H1 (cell line): ENCODE results near the gene ABHD2. TPM values are rescaled to one million over a fixed set of nuclear protein-coding genes. Genes with fewer than 3 reads are reported as not detected.

Experiments
- CTCF ChIA-PET: fragments of 300-600 bp; sonication (Branson Sonifier 250); formaldehyde crosslinking; loops from one replicate; lab custom pipeline; 2021; ENCODE audit not compliant: partially characterized antibody; lab: Charles Lee
- POLR2A ChIA-PET: fragments of 300-600 bp; sonication (Branson Sonifier 250); formaldehyde crosslinking; loops from one replicate; lab custom pipeline; 2021; ENCODE audit warnings: inconsistent platforms; ENCODE audit not compliant: partially characterized antibody; lab: Charles Lee
- DNase-seq, 2 experiments: peaks; one replicate each; pipeline versions ENCODE4 v3.0.0 to v3.0.0-alpha.2; 2010 to 2022; ENCODE audit warnings: low spot score in 2 of 2, low read depth in 1 of 2, mixed read lengths in 1 of 2
- FAIRE-seq: peaks from 2 replicates; lab custom pipeline; 2011; peaks lifted over from hg19 to GRCh38; lab: Jason Lieb, UNC
- H2AFZ ChIP-seq: 2 replicates; pipeline ENCODE4 v1.8.1; 2012; ENCODE audit warnings: low read length, inconsistent platforms
- H2AK5ac ChIP-seq: 2 replicates; pipeline ENCODE4 v1.6.1; 2013; ENCODE audit warnings: low read depth, low read length
- H2BK120ac ChIP-seq: replicated peaks from 2 replicates; pipeline ENCODE3; 2013; ENCODE audit warnings: low read depth, low read length, inconsistent platforms
- H2BK12ac ChIP-seq: 2 replicates; pipeline ENCODE4 v1.6.1; 2013; ENCODE audit warnings: low read depth, low read length
- H2BK15ac ChIP-seq: 2 replicates; pipeline ENCODE4 v1.6.1; 2013; ENCODE audit warnings: low read length
- H2BK20ac ChIP-seq: 2 replicates; pipeline ENCODE4 v1.6.1; 2013; ENCODE audit warnings: low read length
- H2BK5ac ChIP-seq: 2 replicates; pipeline ENCODE4 v1.6.1; 2013; ENCODE audit warnings: low read depth, low read length
- H3K14ac ChIP-seq: 2 replicates; pipeline ENCODE4 v1.6.1; 2013; ENCODE audit warnings: inconsistent platforms; ENCODE audit not compliant: insufficient read length
- H3K18ac ChIP-seq: 2 replicates; pipeline ENCODE4 v1.6.1; 2013; ENCODE audit warnings: low read length; ENCODE audit errors: extremely low read depth
- H3K23ac ChIP-seq: 2 replicates; pipeline ENCODE4 v1.6.1; 2013; ENCODE audit warnings: inconsistent platforms; ENCODE audit not compliant: insufficient read length
- H3K23me2 ChIP-seq: 2 replicates; pipeline ENCODE4 v1.6.1; 2013; ENCODE audit warnings: low read depth, low read length
- H3K27ac ChIP-seq: 2 replicates; pipeline ENCODE4 v1.6.1; 2011; ENCODE audit warnings: low read depth, low read length, inconsistent platforms
- H3K27me3 ChIP-seq, 4 experiments: replicated peaks in 1 of 4; 1 replicate in 1 of 4; 2 replicates in 3 of 4; pipeline versions ENCODE4 v1.6.1 to v1.8.1; 2011 to 2013; ENCODE audit warnings: low read length in 3 of 4, mild to moderate bottlenecking in 3 of 4, inconsistent platforms in 2 of 4, mixed read lengths in 2 of 4, moderate library complexity in 1 of 4; ENCODE audit not compliant: control insufficient read depth in 3 of 4, insufficient read depth in 3 of 4; ENCODE audit errors: extremely low read depth in 1 of 4
- H3K36me3 ChIP-seq, 4 experiments: 2 replicates each; pipeline versions ENCODE4 v1.6.1 to v1.8.1; 2011 to 2013; ENCODE audit warnings: mild to moderate bottlenecking in 4 of 4, low read length in 3 of 4, moderate library complexity in 2 of 4, control low read depth in 1 of 4, inconsistent platforms in 1 of 4; ENCODE audit not compliant: insufficient read depth in 4 of 4, control insufficient read depth in 2 of 4
- H3K4ac ChIP-seq: replicated peaks from 2 replicates; pipeline ENCODE3; 2013; ENCODE audit warnings: low read length, low read depth, mixed read lengths, inconsistent platforms; ENCODE audit not compliant: insufficient read length
- H3K4me1 ChIP-seq, 4 experiments: replicated peaks in 1 of 4; 1 replicate in 1 of 4; 2 replicates in 3 of 4; pipeline versions ENCODE4 v1.6.1 to v1.8.1; 2011 to 2013; ENCODE audit warnings: low read length in 3 of 4, inconsistent platforms in 2 of 4, mixed read lengths in 1 of 4; ENCODE audit not compliant: insufficient read depth in 4 of 4, control insufficient read depth in 3 of 4
- H3K4me2 ChIP-seq, 2 experiments: 2 replicates each; pipeline versions ENCODE4 v1.6.1 to v1.8.1; 2011 to 2013; ENCODE audit warnings: low read depth in 2 of 2, low read length in 2 of 2, control low read depth in 1 of 2, inconsistent platforms in 1 of 2, mild to moderate bottlenecking in 1 of 2; ENCODE audit not compliant: insufficient read depth in 1 of 2
- H3K4me3 ChIP-seq, 4 experiments: fragments of 200-600, 300-600 bp in 1 of 4; sonication (generic), shearing (Covaris generic), sonication (Bioruptor Twin) in 1 of 4; 2 replicates each; pipeline versions ENCODE4 v1.5.1 to v1.8.1; 2011 to 2016; ENCODE audit warnings: low read length in 4 of 4, low read depth in 3 of 4, control low read depth in 2 of 4, inconsistent platforms in 2 of 4, mild to moderate bottlenecking in 2 of 4, mixed read lengths in 1 of 4, moderate library complexity in 1 of 4; ENCODE audit not compliant: insufficient read depth in 2 of 4; ENCODE audit errors: extremely low read depth in 1 of 4
- H3K56ac ChIP-seq: replicated peaks from 2 replicates; pipeline ENCODE3; 2013; ENCODE audit warnings: low read depth, mild to moderate bottlenecking, mixed read lengths, low read length, inconsistent platforms; ENCODE audit not compliant: insufficient read length
- H3K79me1 ChIP-seq: 2 replicates; pipeline ENCODE4 v1.6.1; 2013; ENCODE audit warnings: low read depth, low read length, control low read depth
- H3K79me2 ChIP-seq, 2 experiments: 2 replicates each; pipeline versions ENCODE4 v1.6.1 to v1.8.1; 2012 to 2013; ENCODE audit warnings: low read length in 2 of 2, mild to moderate bottlenecking in 2 of 2, inconsistent platforms in 1 of 2; ENCODE audit not compliant: insufficient read depth in 2 of 2, control insufficient read depth in 1 of 2
- H3K9ac ChIP-seq, 4 experiments: replicated peaks in 1 of 4; 1 replicate in 1 of 4; 2 replicates in 3 of 4; pipeline versions ENCODE4 v1.6.1 to v1.8.1; 2011 to 2013; ENCODE audit warnings: low read depth in 3 of 4, low read length in 3 of 4, control low read depth in 2 of 4, mild to moderate bottlenecking in 2 of 4, moderate library complexity in 2 of 4, inconsistent platforms in 1 of 4; ENCODE audit errors: extremely low read depth in 1 of 4
- H3K9me3 ChIP-seq, 2 experiments: 2 replicates each; pipeline versions ENCODE4 v1.6.1 to v1.8.1; 2012 to 2013; ENCODE audit warnings: mild to moderate bottlenecking in 2 of 2, moderate library complexity in 2 of 2, control low read depth in 1 of 2, inconsistent platforms in 1 of 2, low read depth in 1 of 2, low read length in 1 of 2, mixed read lengths in 1 of 2; ENCODE audit not compliant: insufficient read depth in 2 of 2
- H4K20me1 ChIP-seq, 2 experiments: replicated peaks in 1 of 2; 2 replicates each; pipeline versions ENCODE3 to v1.8.1; 2011 to 2013; ENCODE audit warnings: inconsistent platforms in 2 of 2, low read length in 2 of 2, mild to moderate bottlenecking in 1 of 2; ENCODE audit not compliant: insufficient read depth in 2 of 2, control insufficient read depth in 1 of 2
- H4K5ac ChIP-seq: 2 replicates; pipeline ENCODE4 v1.6.1; 2013; ENCODE audit warnings: low read length, low read depth, mixed read lengths, inconsistent platforms; ENCODE audit not compliant: insufficient read length
- H4K8ac ChIP-seq: 2 replicates; pipeline ENCODE4 v1.8.0; 2013; ENCODE audit warnings: mild to moderate bottlenecking, moderate library complexity, low read length, inconsistent platforms; ENCODE audit not compliant: insufficient read depth; ENCODE audit errors: extremely low read depth
- H4K91ac ChIP-seq: replicated peaks from 2 replicates; pipeline ENCODE3; 2013; ENCODE audit warnings: low read length, mixed read lengths, inconsistent platforms; ENCODE audit not compliant: insufficient read length
- FOSL1 ChIP-seq: IDR thresholded peaks from 2 replicates; pipeline ENCODE4 v1.6.1; 2011; ENCODE audit warnings: mild to moderate bottlenecking, low read depth, low read length, moderate library complexity; ENCODE audit not compliant: insufficient read depth
- HDAC6 ChIP-seq: IDR thresholded peaks from one replicate; pipeline ENCODE4 v1.7.1; 2012; ENCODE audit warnings: low read depth, mild to moderate bottlenecking, inconsistent platforms, low read length, moderate library complexity
- JUN ChIP-seq: IDR thresholded peaks from 2 replicates; pipeline ENCODE4 v1.6.1; 2011; ENCODE audit warnings: low read depth, mild to moderate bottlenecking, improper control_type of control experiment, low read length
- KDM5A ChIP-seq: fragments of 200-600 bp; IDR thresholded peaks from 2 replicates; pipeline ENCODE4 v1.7.1; 2012; ENCODE audit warnings: mild to moderate bottlenecking, low read length, inconsistent platforms, mixed read lengths
- RFX5 ChIP-seq: IDR thresholded peaks from 2 replicates; pipeline ENCODE4 v1.6.1; 2011; ENCODE audit warnings: low read depth, low read length, improper control_type of control experiment, borderline replicate concordance
- RXRA ChIP-seq: IDR thresholded peaks from 2 replicates; pipeline ENCODE4 v1.6.1; 2011; ENCODE audit warnings: low read depth, mild to moderate bottlenecking, low read length, moderate library complexity; ENCODE audit not compliant: insufficient read depth
- SAP30 ChIP-seq: fragments of 300-600 bp; sonication (generic); IDR thresholded peaks from 2 replicates; pipeline ENCODE4 v1.7.1; 2012; ENCODE audit warnings: low read length, moderate library complexity, mild to moderate bottlenecking, inconsistent platforms; ENCODE audit not compliant: insufficient read depth, insufficient replicate concordance
- SRF ChIP-seq: IDR thresholded peaks from 2 replicates; pipeline ENCODE4 v1.6.1; 2011; ENCODE audit warnings: mild to moderate bottlenecking, low read depth, low read length, moderate library complexity
- TBP ChIP-seq: IDR thresholded peaks from 2 replicates; pipeline ENCODE4 v1.6.1; 2011; ENCODE audit warnings: low read depth, low read length, improper control_type of control experiment
- YY1 ChIP-seq: IDR thresholded peaks from 2 replicates; pipeline ENCODE4 v1.6.1; 2011; ENCODE audit warnings: low read depth, mild to moderate bottlenecking, low read length
- WGBS, 2 experiments: shearing (Covaris generic) in 1 of 2; methylation state at CpG; one replicate each; pipeline versions ENCODE4 v1.1.6 to v1.1.7; 2013 to 2015; ENCODE audit warnings: low lambda C conversion rate in 2 of 2, mixed read lengths in 2 of 2, inconsistent platforms in 1 of 2, low coverage in 1 of 2, missing lambda C conversion rate in 1 of 2; ENCODE audit not compliant: insufficient replicate concordance in 2 of 2, insufficient coverage in 1 of 2, insufficient read length in 1 of 2; ENCODE audit errors: extremely low coverage in 1 of 2, missing lambda C conversion rate in 1 of 2; 5-methylcytosine and 5-hydroxymethylcytosine counted together
- polyA plus RNA-seq, 7 experiments: library from polyadenylated mRNA; depleted of rRNA in 3 of 7; stranded (reverse) in 5 of 7; unstranded in 2 of 7; fragments of >200 nt in 5 of 7; fragments of 200-250 nt in 2 of 7; gene quantifications; 1 replicate in 5 of 7; 2 replicates in 1 of 7; 4 replicates in 1 of 7; pipeline versions ENCODE4 v1.2.1 to v1.2.3, GENCODE V29; 2011 to 2013; ENCODE audit warnings: missing spikeins in 2 of 7, mixed read lengths in 2 of 7
- total RNA-seq: library from RNA; stranded (reverse); fragmentation: NEBNext Ultra II Directional; extraction: Animal tissue kit (Norgen Biotek cat#: 25700); gene quantifications from 2 replicates; pipeline ENCODE4 v1.2.1, GENCODE V29; 2021
- TF ChIP-seq, protein P1 (sequence below): IDR thresholded peaks from 2 replicates; pipeline ENCODE4 v1.6.1; 2012; ENCODE audit warnings: low read length, inconsistent platforms
- TF ChIP-seq, protein P2 (sequence below): IDR thresholded peaks from 2 replicates; pipeline ENCODE4 v1.6.1; 2012; ENCODE audit warnings: inconsistent platforms

Gene ABHD2
- total and polyA plus RNA-seq, 2 of the 8 experiments (the other 6 are each of a cell fraction or from before 2014, with no cell fraction given) = 9.1 to 23.7 TPM

DNA sequence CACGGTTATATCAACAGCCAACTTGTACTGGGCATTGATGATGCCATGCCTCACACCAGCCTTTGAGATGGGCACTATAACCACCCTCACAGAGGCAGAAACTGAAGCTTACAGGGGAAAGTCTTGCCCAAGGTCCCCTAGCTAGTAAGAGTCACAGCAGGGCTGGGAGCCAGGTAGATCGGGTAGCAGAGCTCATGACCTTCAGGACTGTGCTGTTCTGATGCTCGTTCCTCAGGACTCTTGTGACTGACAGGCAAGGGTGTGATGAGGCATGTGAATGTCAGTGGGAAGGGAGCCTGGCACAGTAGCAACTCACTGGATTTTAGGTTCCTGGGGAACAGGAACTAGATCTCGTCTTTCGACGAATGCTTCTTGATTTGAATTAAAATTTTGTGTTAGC is 67.4 kb downstream of the ABHD2 start:
- no peak overlapping the region for H2BK120ac ChIP-seq
- H3K23ac ChIP-seq = no peak overlapping the region
- H3K27me3 ChIP-seq = no peaks in the 10 kb centered on the region
- H3K79me1 ChIP-seq = no peaks in the 10 kb centered on the region
- no peaks in the 10 kb centered on the region for H3K9me3 ChIP-seq
- H3K4me3 ChIP-seq = no peak overlapping the region
- H2AFZ ChIP-seq = no peak overlapping the region
- no peak overlapping the region for H3K56ac ChIP-seq
- no peak overlapping the region for H2BK5ac ChIP-seq
- POLR2A ChIA-PET = interaction anchor here (0.9 kb wide), 1 partner anchor 9 kb away, joined by 3 read pairs; no protein-coding TSS in a partner anchor
- no peak for DNase-seq
- H3K4ac ChIP-seq = no peak overlapping the region
- H2AK5ac ChIP-seq = no peak overlapping the region
- no peaks in the 10 kb centered on the region for H3K23me2 ChIP-seq
- H2BK20ac ChIP-seq = no peak overlapping the region
- H2BK15ac ChIP-seq = no peak overlapping the region
- no peaks in the 10 kb centered on the region for H3K4me1 ChIP-seq
- H4K20me1 ChIP-seq = no peaks in the 10 kb centered on the region
- no peak overlapping the region for H4K91ac ChIP-seq
- FAIRE-seq = no peak
- H3K79me2 ChIP-seq = no peaks in the 10 kb centered on the region
- H4K8ac ChIP-seq = no peak overlapping the region
- no peak overlapping the region for H3K27ac ChIP-seq
- H3K4me2 ChIP-seq = no peak overlapping the region
- H3K18ac ChIP-seq = no peak overlapping the region
- no peak overlapping the region for H4K5ac ChIP-seq
- H3K9ac ChIP-seq = no peak overlapping the region
- no peak overlapping the region for H3K14ac ChIP-seq
- CTCF ChIA-PET = interaction anchor here (0.5 to 5.2 kb wide), 3 partner anchors 11 to 26 kb away, joined by 3 to 29 read pairs (median 18); no protein-coding TSS in a partner anchor
- 91% methylated on average over 6 of the region's 6 CpGs; no CpG with 5 or more reads in 1 of the 2 experiments for WGBS, 2 experiments
- no peak overlapping the region for H2BK12ac ChIP-seq
- peaks cover 0 to 3% (median 0%) of the 10 kb centered on the region in 4 experiments; a peak in 2 of 8 replicates for H3K36me3 ChIP-seq
- TF ChIP-seq TBP = no peak
- no peak for TF ChIP-seq RFX5
- no peak for TF ChIP-seq KDM5A
- no peak for TF ChIP-seq SRF
- TF ChIP-seq RXRA = no peak
- TF ChIP-seq, protein P1, sequence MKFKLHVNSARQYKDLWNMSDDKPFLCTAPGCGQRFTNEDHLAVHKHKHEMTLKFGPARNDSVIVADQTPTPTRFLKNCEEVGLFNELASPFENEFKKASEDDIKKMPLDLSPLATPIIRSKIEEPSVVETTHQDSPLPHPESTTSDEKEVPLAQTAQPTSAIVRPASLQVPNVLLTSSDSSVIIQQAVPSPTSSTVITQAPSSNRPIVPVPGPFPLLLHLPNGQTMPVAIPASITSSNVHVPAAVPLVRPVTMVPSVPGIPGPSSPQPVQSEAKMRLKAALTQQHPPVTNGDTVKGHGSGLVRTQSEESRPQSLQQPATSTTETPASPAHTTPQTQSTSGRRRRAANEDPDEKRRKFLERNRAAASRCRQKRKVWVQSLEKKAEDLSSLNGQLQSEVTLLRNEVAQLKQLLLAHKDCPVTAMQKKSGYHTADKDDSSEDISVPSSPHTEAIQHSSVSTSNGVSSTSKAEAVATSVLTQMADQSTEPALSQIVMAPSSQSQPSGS = no peak
- TF ChIP-seq YY1 = no peak
- TF ChIP-seq, protein P2, sequence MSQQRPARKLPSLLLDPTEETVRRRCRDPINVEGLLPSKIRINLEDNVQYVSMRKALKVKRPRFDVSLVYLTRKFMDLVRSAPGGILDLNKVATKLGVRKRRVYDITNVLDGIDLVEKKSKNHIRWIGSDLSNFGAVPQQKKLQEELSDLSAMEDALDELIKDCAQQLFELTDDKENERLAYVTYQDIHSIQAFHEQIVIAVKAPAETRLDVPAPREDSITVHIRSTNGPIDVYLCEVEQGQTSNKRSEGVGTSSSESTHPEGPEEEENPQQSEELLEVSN = no peak
- no peak for TF ChIP-seq HDAC6
- no peak for TF ChIP-seq FOSL1
- TF ChIP-seq JUN = no peak
- TF ChIP-seq SAP30 = no peak
